C4-2B (cell line): Measurements from ENCODE around the gene PRSS56.

Experiments
- H3K27ac ChIP-seq: fragments of 450-650 bp; 2 replicates; pipeline ENCODE4 v1.5.1; 2017
- CTCF ChIP-seq: fragments of 450-650 bp; conservative IDR thresholded peaks from 2 replicates; pipeline ENCODE4 v1.5.1; 2017; ENCODE audit warnings: mild to moderate bottlenecking
- ZFX ChIP-seq: fragments of 450-650 bp; IDR thresholded peaks from 2 replicates; pipeline ENCODE4 v1.6.1; 2017

Gene PRSS56

GRCh38 chr2:232479341-232480200 lies 40.6 kb upstream of the PRSS56 start:
- no peak for TF ChIP-seq ZFX
- no peak for TF ChIP-seq CTCF
- H3K27ac ChIP-seq, result no peak overlapping the region

GRCh38 chr2:232480201-232481190 lies 39.7 kb upstream of the PRSS56 start:
- TF ChIP-seq ZFX (no peak), CTCF (no peak)
- no peak overlapping the region for H3K27ac ChIP-seq

- TF ChIP-seq CTCF, result no peak
- no peak for TF ChIP-seq ZFX
These were observed 38.7 kb upstream of the PRSS56 start for GRCh38 chr2:232481322-232482140.

GRCh38 chr2:232482301-232483238 lies 37.6 kb upstream of the PRSS56 start:
- TF ChIP-seq CTCF (no peak), ZFX (no peak)
- H3K27ac ChIP-seq, result no peak overlapping the region

More at GRCh38 chr2:232481322-232482140, 38.7 kb upstream of the PRSS56 start:
- no peak overlapping the region for H3K27ac ChIP-seq

- H3K27ac ChIP-seq, result no peak overlapping the region
- TF ChIP-seq ZFX (no peak), CTCF (no peak)
These were observed 36.8 kb upstream of the PRSS56 start for GRCh38 chr2:232483311-232483922.
